Loucy (cell line): ENCODE measurements around the gene TXNRD2.

ENCODE experiments used
- CTCF ChIP-seq: fragments of 200-600 bp; sonication (generic); conservative IDR thresholded peaks from 2 replicates; pipeline ENCODE4 v1.5.1; 2014; ENCODE audit warnings: mild to moderate bottlenecking, antibody characterized with exemption, low read length
- EZH2phosphoT487 ChIP-seq: fragments of 200-600 bp; IDR thresholded peaks from 2 replicates; pipeline ENCODE4 v1.6.1; 2018; ENCODE audit warnings: antibody characterized with exemption, mild to moderate bottlenecking, moderate library complexity, borderline replicate concordance

- TF ChIP-seq CTCF = peak; percentile 51
- no peak for TF ChIP-seq EZH2phosphoT487
These were observed 44.8 kb downstream of the TXNRD2 start for GRCh38 chr22:19896665-19897355.
